ENCODE results near the gene GLRA3. TPM values are rescaled to one million over a fixed set of nuclear protein-coding genes. Genes with fewer than 3 reads are reported as not detected.

The GLRA3 gene
- total RNA-seq, 1 experiment from 2014 or later, result not detected

DNA sequence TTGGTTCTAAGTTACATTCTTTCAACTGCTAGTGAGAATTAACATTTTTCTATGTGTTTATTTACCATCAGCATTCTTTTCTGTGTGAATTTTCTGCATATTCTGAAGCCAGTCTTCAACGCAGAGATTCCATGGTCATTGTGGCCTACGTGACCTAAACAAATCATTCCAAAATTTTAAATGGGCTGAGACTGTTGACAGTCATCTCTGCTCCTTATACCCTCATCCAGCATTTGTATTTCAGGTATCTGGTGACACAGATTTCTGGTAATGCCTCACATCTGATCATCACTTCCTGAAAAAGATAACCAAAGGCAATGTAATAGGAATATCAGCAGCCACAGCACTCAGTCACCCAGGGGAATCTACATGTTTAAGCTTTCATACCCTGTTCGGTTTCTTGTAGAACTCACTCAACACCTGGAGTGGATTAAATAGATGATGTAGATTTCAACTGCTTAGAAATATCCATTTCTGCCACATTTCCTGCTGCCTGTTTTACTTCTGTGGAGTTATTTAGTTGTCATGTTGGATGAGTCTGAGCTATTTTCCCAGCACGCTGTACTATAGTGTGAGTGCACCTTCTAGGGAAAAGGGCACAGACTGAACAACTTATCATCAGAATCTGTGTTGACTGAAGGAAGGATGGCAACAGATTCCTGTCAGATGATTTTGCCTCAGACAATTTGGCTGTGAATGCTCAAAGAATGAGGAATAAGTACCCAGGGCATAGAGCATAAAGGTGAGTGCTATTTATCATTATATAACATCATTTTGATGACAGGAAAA is 233.7 kb downstream of the GLRA3 start:
- no peak for DNase-seq (ENCODE audit: low read depth)

DNA sequence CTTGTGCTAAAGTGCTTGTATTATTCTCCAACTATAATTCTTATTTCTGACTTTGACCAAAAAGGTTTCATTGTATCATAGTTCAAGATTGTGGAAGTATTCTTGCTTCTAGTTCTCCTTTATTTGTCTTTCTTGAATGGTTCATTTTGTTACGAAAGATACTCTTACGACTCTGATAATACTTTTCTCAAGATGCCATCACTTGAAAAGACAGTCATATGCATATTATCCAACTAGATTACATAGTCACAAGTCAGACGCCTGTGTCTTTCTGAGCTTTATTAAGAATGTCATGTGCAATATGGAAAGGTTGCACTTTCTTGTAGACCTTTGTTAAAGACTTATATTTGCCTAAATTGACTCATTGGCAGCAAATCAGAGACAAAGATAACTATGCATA is 235.3 kb downstream of the GLRA3 start:
- no peak for DNase-seq (ENCODE audit: low read depth)

DNA sequence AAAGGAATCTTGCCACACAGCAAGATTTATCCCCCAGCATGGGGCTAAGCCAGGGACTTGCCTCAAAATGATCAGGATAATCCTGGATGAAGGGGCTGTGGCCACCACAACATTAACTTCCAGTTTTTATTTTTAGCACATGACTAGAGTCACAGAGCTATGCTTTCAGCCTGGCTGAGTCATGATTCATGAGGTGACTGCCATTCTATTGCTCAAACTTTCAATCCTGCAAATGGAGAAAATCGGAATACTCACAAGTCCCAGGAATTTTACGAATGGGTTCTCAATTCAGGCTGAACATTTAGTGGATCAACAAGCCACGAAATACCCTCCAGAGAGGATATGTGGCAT is 236.1 kb downstream of the GLRA3 start:
- DNase-seq (ENCODE audit: low read depth), result peak; percentile 78

DNA sequence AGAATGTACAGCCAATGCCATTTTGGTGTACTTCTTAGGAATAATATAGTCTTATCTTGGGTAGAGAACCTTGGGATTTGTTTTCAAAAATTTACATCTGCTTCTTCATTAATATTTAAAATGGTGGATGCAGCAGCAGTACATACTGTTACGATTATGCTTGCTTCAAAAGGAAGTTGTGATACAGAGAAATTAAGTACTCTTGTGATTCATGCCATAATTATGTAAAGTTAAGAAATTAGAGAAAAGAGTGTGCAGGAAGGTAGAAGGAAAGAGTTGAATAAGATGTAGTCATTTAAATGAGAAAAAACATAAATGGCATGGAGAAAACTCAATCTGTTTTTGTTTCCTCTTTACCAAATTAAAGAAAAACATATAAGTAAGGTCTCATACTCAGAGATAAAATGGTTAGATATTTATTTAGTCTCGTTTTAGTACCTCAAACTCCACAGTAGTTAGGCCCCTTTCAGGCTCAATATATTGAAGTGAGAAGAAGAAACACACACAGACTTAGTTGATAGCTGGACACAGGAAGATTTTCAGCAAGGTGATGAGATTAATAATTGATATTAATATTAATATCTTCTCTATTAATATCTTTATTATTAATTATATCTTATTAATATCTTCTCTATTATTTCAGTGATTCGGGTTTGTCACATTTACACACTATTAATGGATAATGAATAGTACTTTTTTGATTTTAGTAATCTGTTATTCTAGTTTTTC is 236.6 kb downstream of the GLRA3 start:
- peak; percentile 21 for DNase-seq (ENCODE audit: low read depth)

DNA sequence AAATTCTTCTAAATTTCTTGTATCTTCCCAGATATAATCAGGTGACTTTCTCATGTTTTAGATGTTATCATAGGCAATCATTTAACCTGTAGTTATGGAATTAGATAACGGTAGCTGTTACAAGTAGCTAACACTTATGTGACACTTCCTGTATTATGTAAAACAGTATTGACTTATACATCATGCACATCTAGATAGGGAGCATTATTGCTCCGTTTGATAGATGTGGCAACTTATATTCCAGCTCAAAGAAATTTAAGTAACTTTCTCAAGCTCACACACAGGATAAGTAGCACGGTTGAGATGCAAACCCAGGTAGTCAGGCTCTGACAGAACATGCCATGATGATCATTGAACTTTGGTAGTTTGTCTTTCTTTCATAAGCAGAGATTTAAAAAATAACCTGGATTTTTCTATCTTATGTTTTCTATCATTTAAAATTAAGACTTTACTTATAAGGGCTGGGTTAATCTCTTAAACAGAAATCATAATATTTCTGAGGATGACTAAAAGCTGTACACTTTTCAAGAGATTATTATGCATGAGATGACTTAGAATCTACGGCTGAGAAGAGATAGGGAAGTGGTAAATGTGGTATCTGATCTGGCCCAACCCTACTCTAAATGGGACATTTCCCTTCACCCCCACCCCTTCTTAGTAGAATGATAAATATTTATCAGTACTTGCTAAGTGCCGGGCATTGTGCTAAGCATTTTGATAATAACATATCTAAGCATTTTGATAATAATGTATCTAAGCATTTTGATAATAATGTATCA is 237.6 kb downstream of the GLRA3 start:
- DNase-seq (ENCODE audit: low read depth), result no peak

DNA sequence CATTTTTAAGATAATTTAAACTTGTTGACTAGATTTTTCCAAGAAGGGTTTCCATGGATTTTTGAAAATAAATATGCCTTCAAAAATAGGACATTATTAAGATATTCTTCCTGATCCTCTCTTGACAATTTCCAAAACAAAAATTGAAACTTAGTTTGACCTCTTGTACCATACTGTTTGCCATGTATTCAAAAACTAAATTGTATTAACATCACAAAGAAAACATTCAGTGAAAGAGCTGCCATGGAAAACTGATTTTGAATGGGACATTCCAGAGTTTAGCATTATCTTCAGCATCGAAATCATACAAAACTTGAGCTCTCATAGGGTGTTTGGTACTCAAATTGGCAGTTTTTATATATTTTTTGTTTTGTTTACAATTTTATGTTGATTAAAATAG is 238.7 kb downstream of the GLRA3 start:
- no peak for DNase-seq (ENCODE audit: low read depth)

Other genes with a start within 250 kb of the GLRA3 start
- 0.02 TPM in 1 of 2 replicates, not detected in the other for gene ADAM29, start 89.1 kb upstream of the GLRA3 start, total RNA-seq (2014; rRNA removed; shearing (Covaris generic))